ENCODE data around the gene ANXA6.

Gene ANXA6

GRCh38 chr5:151060742-151061141 lies 96.8 kb downstream of the ANXA6 start:
- no peak for DNase-seq

- DNase-seq: peak; percentile 16
Measured at GRCh38 chr5:151058891-151059489, 98.6 kb downstream of the ANXA6 start.

GRCh38 chr5:151058301-151058700 lies 99.3 kb downstream of the ANXA6 start:
- DNase-seq: no peak

- no peak for DNase-seq
Measured at GRCh38 chr5:151056379-151057325, 100.9 kb downstream of the ANXA6 start.

GRCh38 chr5:151055336-151055735 lies 102.2 kb downstream of the ANXA6 start:
- no peak for DNase-seq

- DNase-seq: no peak
Measured at GRCh38 chr5:151054709-151055108, 102.9 kb downstream of the ANXA6 start.

GRCh38 chr5:151053796-151054462 lies 103.7 kb downstream of the ANXA6 start:
- no peak for DNase-seq

GRCh38 chr5:151052836-151053235 lies 104.7 kb downstream of the ANXA6 start:
- no peak for DNase-seq

- no peak for DNase-seq
Measured at GRCh38 chr5:151051931-151052608, 105.5 kb downstream of the ANXA6 start.

GRCh38 chr5:151051066-151051930 lies 106.3 kb downstream of the ANXA6 start:
- DNase-seq: peak; percentile 78
